Parathyroid adenoma (tissue), 2 donors: ENCODE data around the gene LTC4S.

Source experiments
- H2AFZ ChIP-seq: fragments of 300-600 bp; sonication (generic); one replicate; pipeline ENCODE4 v1.7.0; 2017; ENCODE audit warnings: antibody characterized with exemption, mild to moderate bottlenecking
- H3K27ac ChIP-seq: fragments of 300-600 bp; sonication (generic); one replicate; pipeline ENCODE4 v1.7.0; 2017
- H3K27me3 ChIP-seq: fragments of 300-600 bp; sonication (generic); one replicate; pipeline ENCODE4 v1.7.0; 2017; ENCODE audit warnings: low read length; ENCODE audit not compliant: control insufficient read depth, insufficient read depth
- H3K36me3 ChIP-seq: fragments of 300-600 bp; sonication (generic); one replicate; pipeline ENCODE4 v1.7.0; 2017; ENCODE audit warnings: low read length; ENCODE audit not compliant: control insufficient read depth, insufficient read depth
- H3K4me1 ChIP-seq: fragments of 300-600 bp; sonication (generic); one replicate; pipeline ENCODE4 v1.7.0; 2017; ENCODE audit warnings: control low read depth
- H3K4me2 ChIP-seq: fragments of 300-600 bp; sonication (generic); one replicate; pipeline ENCODE4 v1.7.0; 2017; ENCODE audit warnings: low read length
- H3K4me3 ChIP-seq: fragments of 300-600 bp; sonication (generic); one replicate; pipeline ENCODE4 v1.7.0; 2017; ENCODE audit warnings: low read depth, low read length
- H3K79me2 ChIP-seq: fragments of 300-600 bp; sonication (generic); one replicate; pipeline ENCODE4 v1.7.0; 2017; ENCODE audit warnings: control low read depth
- H3K9ac ChIP-seq: fragments of 300-600 bp; sonication (generic); one replicate; pipeline ENCODE4 v1.7.0; 2017; ENCODE audit warnings: mild to moderate bottlenecking
- H3K9me3 ChIP-seq: fragments of 300-600 bp; sonication (generic); one replicate; pipeline ENCODE4 v1.7.0; 2017; ENCODE audit warnings: low read length; ENCODE audit not compliant: control insufficient read depth
- CTCF ChIP-seq: fragments of 300-600 bp; sonication (generic); IDR thresholded peaks from one replicate; pipeline ENCODE4 v1.7.0; 2017; ENCODE audit warnings: antibody characterized with exemption, mild to moderate bottlenecking
- donor health status: primary hyperparathyroidism.

The LTC4S gene

GRCh38 chr5:179830818-179831468 is 37.2 kb downstream of the LTC4S start:
- Histone ChIP-seq H3K4me2 (no peak overlapping the region), H2AFZ (no peak overlapping the region), H3K79me2 (peaks cover 19% of the 10 kb centered on the region), H3K27ac (no peak overlapping the region), H3K9me3 (no peaks in the 10 kb centered on the region), H3K27me3 (no peaks in the 10 kb centered on the region), H3K9ac (no peak overlapping the region), H3K4me3 (no peak overlapping the region), H3K4me1 (no peaks in the 10 kb centered on the region), H3K36me3 (no peaks in the 10 kb centered on the region)
- TF ChIP-seq CTCF: no peak

GRCh38 chr5:179832039-179832745 is 38.4 kb downstream of the LTC4S start:
- H3K4me3 ChIP-seq: no peak overlapping the region
- peaks cover 16% of the 10 kb centered on the region for H3K79me2 ChIP-seq
- H3K9me3 ChIP-seq: no peaks in the 10 kb centered on the region
- no peaks in the 10 kb centered on the region for H3K4me1 ChIP-seq
- no peak for TF ChIP-seq CTCF
- H3K4me2 ChIP-seq: no peak overlapping the region
- no peaks in the 10 kb centered on the region for H3K36me3 ChIP-seq
- no peak overlapping the region for H3K27ac ChIP-seq
- H2AFZ ChIP-seq: no peak overlapping the region
- H3K9ac ChIP-seq: no peak overlapping the region
- no peaks in the 10 kb centered on the region for H3K27me3 ChIP-seq

- Histone ChIP-seq H3K4me2 (no peak overlapping the region), H3K27ac (no peak overlapping the region), H2AFZ (no peak overlapping the region), H3K9ac (no peak overlapping the region), H3K36me3 (no peaks in the 10 kb centered on the region), H3K27me3 (no peaks in the 10 kb centered on the region), H3K79me2 (peaks cover 12% of the 10 kb centered on the region), H3K4me1 (no peaks in the 10 kb centered on the region), H3K9me3 (no peaks in the 10 kb centered on the region), H3K4me3 (no peak overlapping the region)
- TF ChIP-seq CTCF: no peak
These were observed 39.4 kb downstream of the LTC4S start for GRCh38 chr5:179833056-179833708.

- H3K79me2 ChIP-seq: peaks cover 12% of the 10 kb centered on the region
- H3K36me3 ChIP-seq: no peaks in the 10 kb centered on the region
- TF ChIP-seq CTCF: no peak
- no peaks in the 10 kb centered on the region for H3K9me3 ChIP-seq
- H3K4me3 ChIP-seq: no peak overlapping the region
- no peak overlapping the region for H2AFZ ChIP-seq
- no peaks in the 10 kb centered on the region for H3K27me3 ChIP-seq
- no peak overlapping the region for H3K9ac ChIP-seq
- no peak overlapping the region for H3K27ac ChIP-seq
- no peak overlapping the region for H3K4me2 ChIP-seq
- no peaks in the 10 kb centered on the region for H3K4me1 ChIP-seq
These were observed 39.9 kb downstream of the LTC4S start for GRCh38 chr5:179833709-179834070.
